Left ventricle myocardium inferior (tissue), 1 donor: ENCODE measurements around the gene APAF1. TPM values are rescaled to one million over a fixed set of nuclear protein-coding genes. Genes with fewer than 3 reads are reported as not detected.

Experiments used
- DNase-seq: peaks from one replicate; pipeline ENCODE4 v3.0.0-alpha.2; 2020
- H3K27ac ChIP-seq: fragments of 200-600 bp; replicated peaks from 2 replicates; pipeline ENCODE4 v1.8.0; 2021
- H3K27me3 ChIP-seq: fragments of 200-600 bp; 2 replicates; pipeline ENCODE4 v1.8.0; 2021; ENCODE audit warnings: low read depth
- H3K36me3 ChIP-seq: fragments of 200-600 bp; 2 replicates; pipeline ENCODE4 v1.8.0; 2021
- H3K4me1 ChIP-seq: fragments of 200-600 bp; 2 replicates; pipeline ENCODE4 v1.8.0; 2021
- H3K4me3 ChIP-seq: fragments of 200-600 bp; 2 replicates; pipeline ENCODE4 v1.8.0; 2021; ENCODE audit warnings: mild to moderate bottlenecking, moderate library complexity
- H3K9me3 ChIP-seq: fragments of 200-600 bp; replicated peaks from 2 replicates; pipeline ENCODE4 v1.8.0; 2021
- intact Hi-C: fragments of 100-400 bp; cut with micrococcal nuclease; formaldehyde crosslinking; loops from one replicate; pipeline ENCODE4 v1.11.0; 2022
- total RNA-seq: library from RNA; stranded (reverse); fragmentation: NEBNext Ultra II Directional; extraction: Animal tissue kit (Norgen Biotek cat#: 25700); gene quantifications from one replicate; pipeline ENCODE4 v1.2.1, GENCODE V29; 2021
- TF ChIP-seq, protein P1 (sequence below): fragments of 200-600 bp; IDR thresholded peaks from 2 replicates; pipeline ENCODE4 v1.8.0; 2021; ENCODE audit warnings: antibody characterized with exemption, mild to moderate bottlenecking, borderline replicate concordance
- donor health status: DM: no; HTN: yes; CAD: no; lungs with severe emphysema.

APAF1 gene
- total RNA-seq, 1 donor from 2014 or later, result 5.0 TPM

DNA sequence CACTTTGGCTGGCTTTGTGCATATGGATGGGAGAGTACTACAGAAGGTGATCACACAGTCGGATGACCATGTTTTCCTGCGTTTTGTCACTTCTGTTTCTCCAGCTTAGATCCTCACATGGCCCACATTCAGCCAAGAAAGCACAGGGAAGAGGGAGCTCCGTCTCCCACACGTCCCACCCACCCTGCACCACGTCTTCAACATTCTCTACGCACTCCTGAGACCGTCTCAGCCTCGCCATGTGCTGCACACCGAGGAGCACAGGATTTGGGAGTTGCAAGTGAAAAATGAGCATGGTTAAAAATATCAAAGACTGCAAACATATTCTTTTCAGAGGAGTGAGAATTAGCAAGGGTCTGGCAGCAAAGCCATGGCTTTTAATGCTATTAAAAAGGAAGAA is 122.2 kb downstream of the APAF1 start:
- Histone ChIP-seq H3K9me3 (no peaks in the 10 kb centered on the region), H3K27me3 (peaks cover 14% of the 10 kb centered on the region)

DNA sequence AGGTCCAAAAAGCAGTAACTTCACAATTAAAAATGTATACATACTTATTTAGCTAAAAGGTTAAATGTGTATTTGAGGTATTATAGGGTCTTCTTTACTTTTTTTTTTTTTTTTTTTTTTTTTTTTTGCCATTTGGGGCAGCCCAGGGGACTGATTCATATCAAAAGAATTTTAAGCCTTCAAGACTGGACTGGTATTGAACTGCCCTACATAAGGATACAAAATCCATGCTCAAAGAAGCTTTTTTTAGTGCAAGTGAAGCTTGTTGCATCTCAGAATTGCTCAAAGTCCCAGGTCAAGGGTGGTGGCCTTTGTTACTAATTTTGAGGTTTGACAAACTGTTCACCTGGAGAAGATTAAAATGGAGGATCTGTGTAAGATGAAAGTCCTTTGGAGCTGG is 124.0 kb downstream of the APAF1 start:
- H3K4me1 ChIP-seq, result no peaks in the 10 kb centered on the region
- peaks cover 10% of the 10 kb centered on the region for H3K27me3 ChIP-seq
- DNase-seq, result no peak
- H3K27ac ChIP-seq, result no peak overlapping the region
- intact Hi-C loops, result no loop called here
- TF ChIP-seq, protein P1, sequence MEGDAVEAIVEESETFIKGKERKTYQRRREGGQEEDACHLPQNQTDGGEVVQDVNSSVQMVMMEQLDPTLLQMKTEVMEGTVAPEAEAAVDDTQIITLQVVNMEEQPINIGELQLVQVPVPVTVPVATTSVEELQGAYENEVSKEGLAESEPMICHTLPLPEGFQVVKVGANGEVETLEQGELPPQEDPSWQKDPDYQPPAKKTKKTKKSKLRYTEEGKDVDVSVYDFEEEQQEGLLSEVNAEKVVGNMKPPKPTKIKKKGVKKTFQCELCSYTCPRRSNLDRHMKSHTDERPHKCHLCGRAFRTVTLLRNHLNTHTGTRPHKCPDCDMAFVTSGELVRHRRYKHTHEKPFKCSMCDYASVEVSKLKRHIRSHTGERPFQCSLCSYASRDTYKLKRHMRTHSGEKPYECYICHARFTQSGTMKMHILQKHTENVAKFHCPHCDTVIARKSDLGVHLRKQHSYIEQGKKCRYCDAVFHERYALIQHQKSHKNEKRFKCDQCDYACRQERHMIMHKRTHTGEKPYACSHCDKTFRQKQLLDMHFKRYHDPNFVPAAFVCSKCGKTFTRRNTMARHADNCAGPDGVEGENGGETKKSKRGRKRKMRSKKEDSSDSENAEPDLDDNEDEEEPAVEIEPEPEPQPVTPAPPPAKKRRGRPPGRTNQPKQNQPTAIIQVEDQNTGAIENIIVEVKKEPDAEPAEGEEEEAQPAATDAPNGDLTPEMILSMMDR, result no peak
- no peaks in the 10 kb centered on the region for H3K9me3 ChIP-seq
- H3K4me3 ChIP-seq, result no peak overlapping the region
- no peaks in the 10 kb centered on the region for H3K36me3 ChIP-seq

More for the DNA sequence above, 122.2 kb downstream of the APAF1 start:
- Histone ChIP-seq H3K36me3 (no peaks in the 10 kb centered on the region), H3K4me1 (no peaks in the 10 kb centered on the region), H3K4me3 (no peak overlapping the region), H3K27ac (no peak overlapping the region)
- TF ChIP-seq, protein P1, result no peak
- intact Hi-C loops, result no loop called here
- DNase-seq, result no peak

DNA sequence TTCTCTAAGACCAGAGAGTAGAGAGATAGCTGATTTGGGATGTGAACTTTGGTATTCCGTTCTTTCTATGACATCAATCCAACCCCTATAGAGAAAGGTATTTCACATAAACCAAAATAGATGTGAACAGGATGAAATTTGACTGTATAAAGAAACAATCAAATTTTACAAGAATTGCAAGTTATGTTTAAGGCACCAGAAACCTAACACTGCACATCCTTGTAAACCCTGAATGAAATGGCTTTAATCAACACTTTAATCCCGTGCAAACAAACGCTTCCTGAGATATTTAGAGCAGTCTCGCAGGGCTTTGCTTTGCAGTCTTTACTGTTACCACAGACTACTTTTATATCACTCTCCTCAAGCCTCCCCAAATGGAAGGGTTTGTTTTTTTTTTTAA is 125.1 kb downstream of the APAF1 start:
- intact Hi-C loops, result no loop called here
- DNase-seq, result no peak
- H3K4me3 ChIP-seq, result no peak overlapping the region
- H3K9me3 ChIP-seq, result no peaks in the 10 kb centered on the region
- peaks cover 9% of the 10 kb centered on the region for H3K27me3 ChIP-seq
- H3K4me1 ChIP-seq, result no peaks in the 10 kb centered on the region
- TF ChIP-seq, protein P1, result no peak
- H3K36me3 ChIP-seq, result no peaks in the 10 kb centered on the region
- no peak overlapping the region for H3K27ac ChIP-seq

GRCh38 chr12:98771811-98772752 is 127.0 kb downstream of the APAF1 start:
- peaks cover under 1% of the 10 kb centered on the region for H3K27me3 ChIP-seq

GRCh38 chr12:98772818-98773217 is 127.7 kb downstream of the APAF1 start:
- Histone ChIP-seq H3K27ac (no peak overlapping the region), H3K4me3 (no peak overlapping the region), H3K27me3 (peaks cover 3% of the 10 kb centered on the region), H3K9me3 (no peaks in the 10 kb centered on the region), H3K36me3 (no peaks in the 10 kb centered on the region), H3K4me1 (no peaks in the 10 kb centered on the region)
- TF ChIP-seq, protein P1, result no peak
- no peak for DNase-seq
- intact Hi-C loops, result no loop called here

More at GRCh38 chr12:98771811-98772752, 127.0 kb downstream of the APAF1 start:
- Histone ChIP-seq H3K4me1 (no peaks in the 10 kb centered on the region), H3K27ac (no peak overlapping the region), H3K36me3 (no peaks in the 10 kb centered on the region), H3K4me3 (no peak overlapping the region), H3K9me3 (no peaks in the 10 kb centered on the region)
- intact Hi-C loops, result no loop called here
- TF ChIP-seq, protein P1, result no peak
- DNase-seq, result no peak
